Endodermal cell (in vitro differentiated cells): ENCODE data around the gene CTSL. TPM values are rescaled to one million over a fixed set of nuclear protein-coding genes. Genes with fewer than 3 reads are reported as not detected.
A peak's percentile ranks its signal among the peaks of the same experiment; 100 is the strongest.

ENCODE experiments used
- DNase-seq: peaks from one replicate; pipeline ENCODE4 v3.0.0-alpha.2; 2017
- H3K27ac ChIP-seq: 2 replicates; pipeline ENCODE4 v1.5.1; 2013; ENCODE audit warnings: mild to moderate bottlenecking, low read depth, low read length, moderate library complexity
- H3K27me3 ChIP-seq: 2 replicates; pipeline ENCODE4 v1.6.1; 2013; ENCODE audit warnings: mild to moderate bottlenecking, low read length, moderate library complexity; ENCODE audit not compliant: insufficient read depth, control insufficient read depth, poor library complexity, severe bottlenecking
- H3K36me3 ChIP-seq: 2 replicates; pipeline ENCODE4 v1.7.0; 2013; ENCODE audit warnings: mild to moderate bottlenecking, low read length, moderate library complexity; ENCODE audit not compliant: control insufficient read depth, insufficient read depth
- H3K4me1 ChIP-seq: one replicate; pipeline ENCODE4 v1.7.0; 2013; ENCODE audit warnings: low read length; ENCODE audit not compliant: control insufficient read depth, insufficient read depth
- H3K4me3 ChIP-seq: 2 replicates; pipeline ENCODE4 v1.5.1; 2013; ENCODE audit warnings: mild to moderate bottlenecking, low read length, moderate library complexity
- H3K9ac ChIP-seq: 2 replicates; pipeline ENCODE4 v1.6.1; 2013; ENCODE audit warnings: mild to moderate bottlenecking, low read length, moderate library complexity; ENCODE audit not compliant: poor library complexity, severe bottlenecking; ENCODE audit errors: extremely low read depth
- H3K9me3 ChIP-seq: 2 replicates; pipeline ENCODE4 v1.6.1; 2013; ENCODE audit warnings: mild to moderate bottlenecking, low read length, moderate library complexity; ENCODE audit not compliant: control insufficient read depth
- H3K27ac Mint-ChIP-seq: 2 replicates; pipeline ENCODE4 v1.8.0; 2020; ENCODE audit warnings: mixed read lengths
- H3K27me3 Mint-ChIP-seq: 2 replicates; pipeline ENCODE4 v1.8.0; 2021; ENCODE audit warnings: mild to moderate bottlenecking, mixed read lengths; ENCODE audit not compliant: insufficient read depth
- H3K36me3 Mint-ChIP-seq: 2 replicates; pipeline ENCODE4 v1.8.0; 2020; ENCODE audit warnings: low read depth, mixed read lengths
- H3K4me1 Mint-ChIP-seq: 2 replicates; pipeline ENCODE4 v1.8.0; 2020; ENCODE audit warnings: mixed read lengths
- H3K4me3 Mint-ChIP-seq: 2 replicates; pipeline ENCODE4 v1.8.0; 2020; ENCODE audit warnings: mild to moderate bottlenecking, moderate library complexity, mixed read lengths
- H3K9me3 Mint-ChIP-seq: 2 replicates; pipeline ENCODE4 v1.8.0; 2020; ENCODE audit warnings: mild to moderate bottlenecking, mixed read lengths
- WGBS, 2 experiments: methylation state at CpG; one replicate each; pipeline versions ENCODE4 v1.1.5 to v1.1.7; 2013; ENCODE audit warnings: missing lambda C conversion rate in 2 of 2, mixed read lengths in 1 of 2; ENCODE audit not compliant: insufficient coverage in 1 of 2, insufficient read length in 1 of 2; 5-methylcytosine and 5-hydroxymethylcytosine counted together
- long read RNA-seq, 4 experiments: library from polyadenylated mRNA in 2 of 4; library from RNA in 1 of 4; library from capped mRNA in 1 of 4; stranded (forward) in 3 of 4; unstranded in 1 of 4; transcript quantifications; one replicate each; pipeline ENCODE4 v2.0.0, GENCODE V29; 2020 to 2021; ENCODE audit warnings: inconsistent platforms in 1 of 4
- polyA plus RNA-seq, 2 experiments: library from polyadenylated mRNA; stranded (reverse); fragments of 50-300 nt; gene quantifications; one replicate each; pipeline ENCODE4 v1.2.3, GENCODE V29; 2013
- total RNA-seq, 2 donors: library from RNA; stranded (reverse); fragmentation: NEBNext Ultra II Directional in 1 of 2; extraction: Animal tissue kit (Norgen Biotek cat#: 25700) in 1 of 2; gene quantifications; 2 replicates in 1 of 2; 3 replicates in 1 of 2; pipeline ENCODE4 v1.2.1, GENCODE V29; 2021
- TF ChIP-seq, protein P1 (sequence below): fragments of 200-600 bp; sonication (generic); conservative IDR thresholded peaks from 2 replicates; pipeline ENCODE4 v1.5.0; 2021; ENCODE audit warnings: antibody characterized with exemption, mild to moderate bottlenecking

CTSL gene
- 100 to 1,000 TPM in 1 of 2 donors, 10 to 100 TPM in 1; 81.2 to 131 TPM for total RNA-seq
- polyA plus RNA-seq (2013, experiment 1 of 2) = 49.7 TPM
- 47.5 TPM for polyA plus RNA-seq (2013, experiment 2 of 2)
- long read RNA-seq, experiment 1, transcript CTSL-201 (8 exons, 1,436 nt) = major isoform, 19 of 67 reads
- long read RNA-seq, experiment 1, partial matches to known transcripts = 22 of 67 reads
- long read RNA-seq, experiment 1, other reads (novel, unspliced or antisense) = 22 of 67 reads
- long read RNA-seq, experiment 2, transcript CTSL-203 (8 exons, 2,177 nt) = minor isoform, 28 of 122 reads
- long read RNA-seq, experiment 2, transcript CTSL-201 (8 exons, 1,436 nt) = major isoform, 42 of 122 reads
- long read RNA-seq, experiment 2, partial matches to known transcripts = 6 of 122 reads
- long read RNA-seq, experiment 2, other reads (novel, unspliced or antisense) = 46 of 122 reads
- long read RNA-seq, experiment 3, transcript CTSL-201 (8 exons, 1,436 nt) = major isoform, 108 of 278 reads
- long read RNA-seq, experiment 3, transcript CTSL-203 (8 exons, 2,177 nt) = minor isoform, 66 of 278 reads
- long read RNA-seq, experiment 3, partial matches to known transcripts = 6 of 278 reads
- long read RNA-seq, experiment 3, other reads (novel, unspliced or antisense) = 98 of 278 reads
- long read RNA-seq, experiment 4, transcript CTSL-201 (8 exons, 1,436 nt) = major isoform, 155 of 348 reads
- long read RNA-seq, experiment 4, transcript CTSL-203 (8 exons, 2,177 nt) = minor isoform, 69 of 348 reads
- long read RNA-seq, experiment 4, partial matches to known transcripts = 13 of 348 reads
- long read RNA-seq, experiment 4, other reads (novel, unspliced or antisense) = 111 of 348 reads

DNA sequence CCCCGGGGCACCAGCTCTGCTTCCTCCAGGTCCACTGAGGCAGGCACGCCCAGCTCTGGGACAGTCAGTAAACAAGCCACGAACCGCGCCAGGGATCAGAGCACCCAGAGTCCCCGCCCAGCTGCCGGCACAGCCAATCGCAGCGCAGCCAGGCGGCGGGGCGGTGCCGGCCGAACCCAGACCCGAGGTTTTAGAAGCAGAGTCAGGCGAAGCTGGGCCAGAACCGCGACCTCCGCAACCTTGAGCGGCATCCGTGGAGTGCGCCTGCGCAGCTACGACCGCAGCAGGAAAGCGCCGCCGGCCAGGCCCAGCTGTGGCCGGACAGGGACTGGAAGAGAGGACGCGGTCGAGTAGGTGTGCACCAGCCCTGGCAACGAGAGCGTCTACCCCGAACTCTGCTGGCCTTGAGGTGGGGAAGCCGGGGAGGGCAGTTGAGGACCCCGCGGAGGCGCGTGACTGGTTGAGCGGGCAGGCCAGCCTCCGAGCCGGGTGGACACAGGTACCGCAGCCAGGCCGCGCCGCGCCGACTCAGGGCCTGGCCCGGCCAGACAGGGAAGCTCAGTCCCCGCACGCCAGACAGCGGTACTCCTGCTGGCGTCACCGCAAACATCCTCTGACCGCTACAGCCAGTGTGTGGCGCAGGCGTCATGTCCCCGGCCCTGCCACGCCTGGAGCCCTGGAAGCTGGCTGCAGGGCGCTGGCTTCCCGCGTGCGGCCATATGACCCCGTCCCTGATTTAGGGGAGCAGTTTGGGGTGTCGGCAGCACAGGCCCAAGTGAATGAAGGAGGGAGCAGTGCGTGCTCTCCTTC lies at the start of gene CTSL:
TSS of gene CTSL (plus strand) at position 220 of the 810 bp plus-strand sequence. CDS start 1,485 bp downstream, outside the sequence.
- peak within 1 kb of the TSS; percentile 96 for H3K27ac Mint-ChIP-seq

DNA sequence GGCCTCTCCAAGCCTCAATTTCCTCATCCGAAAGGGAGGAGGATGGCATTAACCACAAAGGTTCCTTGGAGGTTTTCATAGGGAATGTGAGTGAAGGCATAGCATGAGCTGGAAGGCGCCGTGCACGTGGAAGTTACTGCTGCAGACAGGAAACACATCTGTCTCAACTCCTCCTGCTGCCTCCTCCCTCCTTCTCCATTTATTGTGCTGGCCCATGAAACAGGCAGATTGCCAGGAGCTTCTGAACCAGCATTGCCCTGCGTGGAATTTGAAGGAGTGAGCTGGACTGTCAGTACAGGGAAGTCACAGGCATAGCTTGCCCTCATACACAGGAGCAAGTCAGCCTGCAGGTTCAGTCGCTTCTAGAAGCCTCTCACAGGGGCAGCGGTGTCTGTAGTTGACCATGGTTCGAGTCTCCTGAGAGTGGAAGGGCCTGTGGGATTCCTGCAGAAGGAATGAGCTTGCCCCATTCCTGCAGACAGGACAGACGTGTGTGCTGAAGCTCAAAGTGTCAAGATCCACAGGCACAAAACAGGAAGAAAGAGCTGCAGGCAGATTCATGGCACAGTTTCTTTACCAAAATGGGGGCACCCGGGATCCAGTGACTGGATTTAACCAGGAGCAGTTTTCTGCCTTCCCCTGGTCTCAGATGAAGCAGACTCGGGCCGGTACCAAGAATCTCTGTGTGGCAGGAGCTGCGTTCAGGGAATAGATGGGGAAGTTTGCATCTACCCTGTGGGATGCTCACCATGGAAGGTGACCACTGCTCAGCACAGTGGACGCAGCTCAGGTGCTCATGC lies 48.7 kb upstream of the CTSL start:
- Mint-ChIP-seq H3K27me3 (no peaks in the 10 kb centered on the region), H3K9me3 (no peaks in the 10 kb centered on the region), H3K4me1 (no peaks in the 10 kb centered on the region), H3K36me3 (peaks cover 49% of the 10 kb centered on the region), H3K27ac (peak overlapping the region; percentile 74), H3K4me3 (no peak overlapping the region)
- no peak for DNase-seq
- no peaks in the 10 kb centered on the region for H3K9me3 ChIP-seq
- no peak overlapping the region for H3K27ac ChIP-seq
- no peak overlapping the region for H3K9ac ChIP-seq
- peaks cover 51% of the 10 kb centered on the region for H3K36me3 ChIP-seq
- no peaks in the 10 kb centered on the region for H3K27me3 ChIP-seq
- 94 to 96% methylated on average over 11 to 14 of the region's 14 CpGs for WGBS, 2 experiments
- H3K4me3 ChIP-seq = no peak overlapping the region
- no peaks in the 10 kb centered on the region for H3K4me1 ChIP-seq
- TF ChIP-seq, protein P1, sequence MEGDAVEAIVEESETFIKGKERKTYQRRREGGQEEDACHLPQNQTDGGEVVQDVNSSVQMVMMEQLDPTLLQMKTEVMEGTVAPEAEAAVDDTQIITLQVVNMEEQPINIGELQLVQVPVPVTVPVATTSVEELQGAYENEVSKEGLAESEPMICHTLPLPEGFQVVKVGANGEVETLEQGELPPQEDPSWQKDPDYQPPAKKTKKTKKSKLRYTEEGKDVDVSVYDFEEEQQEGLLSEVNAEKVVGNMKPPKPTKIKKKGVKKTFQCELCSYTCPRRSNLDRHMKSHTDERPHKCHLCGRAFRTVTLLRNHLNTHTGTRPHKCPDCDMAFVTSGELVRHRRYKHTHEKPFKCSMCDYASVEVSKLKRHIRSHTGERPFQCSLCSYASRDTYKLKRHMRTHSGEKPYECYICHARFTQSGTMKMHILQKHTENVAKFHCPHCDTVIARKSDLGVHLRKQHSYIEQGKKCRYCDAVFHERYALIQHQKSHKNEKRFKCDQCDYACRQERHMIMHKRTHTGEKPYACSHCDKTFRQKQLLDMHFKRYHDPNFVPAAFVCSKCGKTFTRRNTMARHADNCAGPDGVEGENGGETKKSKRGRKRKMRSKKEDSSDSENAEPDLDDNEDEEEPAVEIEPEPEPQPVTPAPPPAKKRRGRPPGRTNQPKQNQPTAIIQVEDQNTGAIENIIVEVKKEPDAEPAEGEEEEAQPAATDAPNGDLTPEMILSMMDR = no peak

More for the DNA sequence above, at the start of gene CTSL:
- Histone ChIP-seq H3K4me3 (peak within 1 kb of the TSS; percentile 87), H3K27me3 (peaks cover under 1% of the 10 kb centered on the region), H3K9ac (peak within 1 kb of the TSS; percentile 75), H3K36me3 (peaks cover 29% of the 10 kb centered on the region), H3K27ac (peak within 1 kb of the TSS; percentile 16), H3K9me3 (no peaks in the 10 kb centered on the region), H3K4me1 (no peaks in the 10 kb centered on the region)
- peak; percentile 97 for DNase-seq
- TF ChIP-seq, protein P1 = peak; percentile 64
- H3K9me3 Mint-ChIP-seq = no peaks in the 10 kb centered on the region
- peak within 1 kb of the TSS; percentile 82 for H3K4me3 Mint-ChIP-seq
- 1% methylated on average over 22 to 67 of the region's 67 CpGs for WGBS, 2 experiments
- H3K36me3 Mint-ChIP-seq = peaks cover 27% of the 10 kb centered on the region
- peaks cover 2% of the 10 kb centered on the region for H3K4me1 Mint-ChIP-seq
- peaks cover 31% of the 10 kb centered on the region for H3K27me3 Mint-ChIP-seq
